Loucy (cell line): ENCODE results near the gene SCAMP1.

Experiments used
- H2AFZ ChIP-seq: fragments of 200-600 bp; sonication (generic); 2 replicates; pipeline ENCODE4 v1.6.0; 2016; ENCODE audit warnings: antibody characterized with exemption, mild to moderate bottlenecking, low read length, moderate library complexity
- H3F3A ChIP-seq: fragments of 200-600 bp; 2 replicates; pipeline ENCODE4 v1.6.0; 2016; ENCODE audit warnings: antibody characterized with exemption, low read depth, mild to moderate bottlenecking
- H3K27me3 ChIP-seq: fragments of 200-600 bp; sonication (generic); 2 replicates; pipeline ENCODE4 v1.6.1; 2014; ENCODE audit warnings: low read length, mild to moderate bottlenecking; ENCODE audit not compliant: insufficient read depth, poor library complexity, severe bottlenecking
- H3K36me3 ChIP-seq: fragments of 200-600 bp; sonication (generic); 2 replicates; pipeline ENCODE4 v1.6.1; 2016; ENCODE audit warnings: low read length; ENCODE audit not compliant: insufficient read depth
- H3K4me1 ChIP-seq: fragments of 200-600 bp; sonication (generic); 2 replicates; pipeline ENCODE4 v1.5.1; 2014; ENCODE audit warnings: low read length, mild to moderate bottlenecking; ENCODE audit not compliant: insufficient read depth, poor library complexity, severe bottlenecking
- H3K4me2 ChIP-seq: fragments of 200-600 bp; sonication (generic); 2 replicates; pipeline ENCODE4 v1.6.0; 2014; ENCODE audit warnings: antibody characterized with exemption, low read length, low read depth, mild to moderate bottlenecking; ENCODE audit not compliant: poor library complexity, severe bottlenecking
- H3K4me3 ChIP-seq: fragments of 200-600 bp; sonication (generic); 2 replicates; pipeline ENCODE4 v1.5.1; 2014; ENCODE audit warnings: low read length, mild to moderate bottlenecking, mixed read lengths; ENCODE audit not compliant: poor library complexity, severe bottlenecking
- H3K79me2 ChIP-seq: fragments of 200-600 bp; sonication (generic); 2 replicates; pipeline ENCODE4 v1.6.1; 2014; ENCODE audit warnings: low read length; ENCODE audit not compliant: insufficient read depth
- H3K9ac ChIP-seq: fragments of 200-600 bp; sonication (generic); 2 replicates; pipeline ENCODE4 v1.6.0; 2014; ENCODE audit warnings: mild to moderate bottlenecking, low read depth, low read length, moderate library complexity; ENCODE audit not compliant: poor library complexity, severe bottlenecking
- H3K9me2 ChIP-seq: fragments of 200-600 bp; sonication (generic); replicated peaks from 2 replicates; pipeline ENCODE4 v1.6.1; 2016; ENCODE audit warnings: low read depth, low read length, mixed read lengths
- H3K9me3 ChIP-seq: fragments of 200-600 bp; sonication (generic); 2 replicates; pipeline ENCODE4 v1.6.1; 2014; ENCODE audit warnings: mild to moderate bottlenecking, antibody characterized with exemption, low read length, low read depth; ENCODE audit not compliant: insufficient read depth
- H4K20me1 ChIP-seq: fragments of 200-600 bp; sonication (generic); 2 replicates; pipeline ENCODE4 v1.6.0; 2014; ENCODE audit warnings: antibody characterized with exemption, low read length, mild to moderate bottlenecking; ENCODE audit not compliant: insufficient read depth, poor library complexity, severe bottlenecking
- CTCF ChIP-seq: fragments of 200-600 bp; sonication (generic); conservative IDR thresholded peaks from 2 replicates; pipeline ENCODE4 v1.5.1; 2014; ENCODE audit warnings: mild to moderate bottlenecking, antibody characterized with exemption, low read length
- EZH2phosphoT487 ChIP-seq: fragments of 200-600 bp; IDR thresholded peaks from 2 replicates; pipeline ENCODE4 v1.6.1; 2018; ENCODE audit warnings: antibody characterized with exemption, mild to moderate bottlenecking, moderate library complexity, borderline replicate concordance

The SCAMP1 gene

GRCh38 chr5:78499485-78499884 lies 139.1 kb downstream of the SCAMP1 start:
- H3K9ac ChIP-seq = peak overlapping the region; percentile 73
- H3K4me3 ChIP-seq = no peak overlapping the region
- H3K27me3 ChIP-seq = no peaks in the 10 kb centered on the region
- TF ChIP-seq CTCF (no peak), EZH2phosphoT487 (no peak)
- no peaks in the 10 kb centered on the region for H3K9me3 ChIP-seq
- H3K36me3 ChIP-seq = no peaks in the 10 kb centered on the region
- H3K4me2 ChIP-seq = peak overlapping the region; percentile 71
- peaks cover 55% of the 10 kb centered on the region for H3K79me2 ChIP-seq
- no peaks in the 10 kb centered on the region for H3K9me2 ChIP-seq
- H3K4me1 ChIP-seq = peaks cover 80% of the 10 kb centered on the region
- H4K20me1 ChIP-seq = no peaks in the 10 kb centered on the region
- no peak overlapping the region for H2AFZ ChIP-seq
- H3F3A ChIP-seq = no peaks in the 10 kb centered on the region

- H3K4me2 ChIP-seq = peak overlapping the region; percentile 9
- H3K4me1 ChIP-seq = peaks cover 84% of the 10 kb centered on the region
- H3K9me3 ChIP-seq = no peaks in the 10 kb centered on the region
Observed at GRCh38 chr5:78500028-78500427, 139.6 kb downstream of the SCAMP1 start.

GRCh38 chr5:78500871-78501270 lies 140.5 kb downstream of the SCAMP1 start:
- H3K9me2 ChIP-seq = no peaks in the 10 kb centered on the region
- H3K27me3 ChIP-seq = no peaks in the 10 kb centered on the region
- peaks cover 53% of the 10 kb centered on the region for H3K79me2 ChIP-seq
- H2AFZ ChIP-seq = no peak overlapping the region
- no peaks in the 10 kb centered on the region for H3K36me3 ChIP-seq
- H3K4me2 ChIP-seq = peak overlapping the region; percentile 28
- no peaks in the 10 kb centered on the region for H4K20me1 ChIP-seq
- no peaks in the 10 kb centered on the region for H3F3A ChIP-seq
- H3K9me3 ChIP-seq = no peaks in the 10 kb centered on the region
- no peak overlapping the region for H3K9ac ChIP-seq
- peaks cover 84% of the 10 kb centered on the region for H3K4me1 ChIP-seq
- no peak overlapping the region for H3K4me3 ChIP-seq
- TF ChIP-seq EZH2phosphoT487 (no peak), CTCF (no peak)

More at GRCh38 chr5:78500028-78500427, 139.6 kb downstream of the SCAMP1 start:
- no peak overlapping the region for H3K4me3 ChIP-seq
- H4K20me1 ChIP-seq = no peaks in the 10 kb centered on the region
- H3F3A ChIP-seq = no peaks in the 10 kb centered on the region
- TF ChIP-seq EZH2phosphoT487 = no peak
- no peak for TF ChIP-seq CTCF
- no peak overlapping the region for H2AFZ ChIP-seq
- H3K9me2 ChIP-seq = no peaks in the 10 kb centered on the region
- H3K36me3 ChIP-seq = no peaks in the 10 kb centered on the region
- no peaks in the 10 kb centered on the region for H3K27me3 ChIP-seq
- peaks cover 55% of the 10 kb centered on the region for H3K79me2 ChIP-seq
- H3K9ac ChIP-seq = no peak overlapping the region
